GM20000 (cell line): ENCODE measurements around the gene DAGLA.

Experiments
- DNase-seq: peaks from one replicate; pipeline ENCODE4 v3.0.0; 2012; ENCODE audit warnings: low spot score
- TF ChIP-seq, protein P1 (sequence below): IDR thresholded peaks from 2 replicates; pipeline ENCODE4 v1.5.1; 2012; ENCODE audit warnings: mild to moderate bottlenecking, control low read depth; ENCODE audit errors: extremely low read depth, missing control alignments

The DAGLA gene

DNA sequence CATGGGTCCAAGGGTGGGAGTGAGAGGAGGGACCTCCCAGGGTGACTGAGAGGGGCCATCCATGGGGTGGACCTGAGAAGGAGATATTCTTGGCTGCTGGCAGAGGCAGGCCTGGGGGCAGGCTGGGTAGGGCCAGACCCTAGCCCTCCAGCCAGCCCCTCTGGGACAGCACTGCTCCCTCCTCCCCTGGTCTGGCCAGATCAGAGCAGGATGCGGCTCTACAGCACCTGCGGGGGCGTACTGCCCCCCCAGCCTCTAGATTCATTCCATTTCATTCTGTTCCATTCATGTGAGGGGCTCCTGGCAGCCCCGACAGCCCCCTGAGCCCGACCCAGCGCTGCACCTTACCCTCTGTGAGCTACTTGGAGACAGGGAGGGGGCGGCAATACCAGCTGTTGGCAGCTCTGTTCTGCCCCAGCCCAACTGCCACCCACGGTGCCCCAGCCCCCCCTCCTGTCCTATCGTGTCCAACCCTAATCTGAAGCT is 37.9 kb downstream of the DAGLA start:
- TF ChIP-seq, protein P1, sequence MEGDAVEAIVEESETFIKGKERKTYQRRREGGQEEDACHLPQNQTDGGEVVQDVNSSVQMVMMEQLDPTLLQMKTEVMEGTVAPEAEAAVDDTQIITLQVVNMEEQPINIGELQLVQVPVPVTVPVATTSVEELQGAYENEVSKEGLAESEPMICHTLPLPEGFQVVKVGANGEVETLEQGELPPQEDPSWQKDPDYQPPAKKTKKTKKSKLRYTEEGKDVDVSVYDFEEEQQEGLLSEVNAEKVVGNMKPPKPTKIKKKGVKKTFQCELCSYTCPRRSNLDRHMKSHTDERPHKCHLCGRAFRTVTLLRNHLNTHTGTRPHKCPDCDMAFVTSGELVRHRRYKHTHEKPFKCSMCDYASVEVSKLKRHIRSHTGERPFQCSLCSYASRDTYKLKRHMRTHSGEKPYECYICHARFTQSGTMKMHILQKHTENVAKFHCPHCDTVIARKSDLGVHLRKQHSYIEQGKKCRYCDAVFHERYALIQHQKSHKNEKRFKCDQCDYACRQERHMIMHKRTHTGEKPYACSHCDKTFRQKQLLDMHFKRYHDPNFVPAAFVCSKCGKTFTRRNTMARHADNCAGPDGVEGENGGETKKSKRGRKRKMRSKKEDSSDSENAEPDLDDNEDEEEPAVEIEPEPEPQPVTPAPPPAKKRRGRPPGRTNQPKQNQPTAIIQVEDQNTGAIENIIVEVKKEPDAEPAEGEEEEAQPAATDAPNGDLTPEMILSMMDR: no peak
- DNase-seq: no peak

DNA sequence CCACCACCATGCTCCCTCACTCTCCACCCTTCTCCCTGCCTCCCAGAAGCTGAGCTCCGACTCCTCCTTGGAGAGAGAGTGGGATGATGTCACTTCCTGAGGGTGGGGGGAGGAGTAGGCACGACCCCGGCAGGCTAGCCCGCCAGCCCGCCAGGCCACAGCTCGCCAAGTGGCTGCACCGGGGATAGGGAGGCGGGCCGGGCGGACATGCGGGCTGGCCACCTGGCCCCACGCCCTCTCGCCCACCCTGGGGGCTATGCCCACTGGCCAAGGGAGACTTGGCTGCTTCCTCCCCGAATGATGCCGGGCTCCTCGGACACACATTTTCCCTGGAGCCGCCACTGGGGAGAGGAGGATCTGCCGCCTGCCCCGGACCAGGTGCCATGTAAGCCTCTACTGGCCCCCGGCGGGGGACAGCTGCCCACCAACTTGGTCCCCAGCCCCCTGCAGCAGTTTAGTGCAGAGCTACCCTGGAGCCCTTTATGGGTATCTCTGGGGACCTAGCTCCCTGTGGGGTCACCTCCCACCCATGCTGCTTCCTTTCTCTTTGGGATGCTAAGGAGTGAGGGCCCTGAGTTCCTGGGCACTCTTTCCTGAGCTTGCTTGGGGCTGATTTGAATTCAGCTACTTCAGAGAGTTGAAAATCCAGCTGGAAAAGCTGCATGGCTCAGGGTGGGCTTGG is 38.6 kb downstream of the DAGLA start:
- TF ChIP-seq, protein P1: no peak
- DNase-seq: no peak

DNA sequence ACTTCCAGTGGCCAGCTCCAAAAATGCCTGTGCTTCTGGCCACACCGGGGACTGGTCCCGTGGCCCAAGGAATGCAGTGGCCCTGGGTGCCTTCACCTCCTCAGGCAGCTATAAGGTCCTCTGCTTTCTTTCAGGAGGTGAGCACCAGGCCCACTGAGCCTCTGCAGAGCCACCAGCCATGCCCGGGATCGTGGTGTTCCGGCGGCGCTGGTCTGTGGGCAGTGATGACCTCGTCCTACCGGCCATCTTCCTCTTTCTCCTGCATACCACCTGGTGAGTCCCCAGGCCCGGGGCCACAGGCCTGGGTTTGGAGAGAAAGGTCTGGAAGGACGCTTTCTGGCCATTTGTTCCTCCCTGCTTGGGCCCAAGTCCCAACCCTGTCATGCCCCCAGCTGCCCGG is 39.8 kb downstream of the DAGLA start:
- TF ChIP-seq, protein P1: no peak
- no peak for DNase-seq

DNA sequence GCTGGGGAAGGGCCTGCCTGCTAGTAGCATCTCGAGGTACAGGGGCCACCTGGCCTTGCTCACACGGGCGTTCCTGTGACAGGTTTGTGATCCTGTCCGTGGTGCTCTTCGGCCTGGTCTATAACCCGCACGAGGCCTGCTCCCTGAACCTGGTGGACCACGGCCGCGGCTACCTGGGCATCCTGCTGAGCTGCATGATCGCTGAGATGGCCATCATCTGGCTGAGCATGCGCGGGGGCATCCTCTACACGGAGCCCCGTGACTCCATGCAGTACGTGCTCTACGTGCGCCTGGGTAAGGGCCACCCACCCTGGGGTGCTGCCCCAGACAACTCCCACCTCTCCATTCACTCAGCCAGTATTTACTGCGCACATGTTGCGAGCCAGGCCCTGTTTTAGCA is 40.4 kb downstream of the DAGLA start:
- TF ChIP-seq, protein P1: no peak
- DNase-seq: no peak

DNA sequence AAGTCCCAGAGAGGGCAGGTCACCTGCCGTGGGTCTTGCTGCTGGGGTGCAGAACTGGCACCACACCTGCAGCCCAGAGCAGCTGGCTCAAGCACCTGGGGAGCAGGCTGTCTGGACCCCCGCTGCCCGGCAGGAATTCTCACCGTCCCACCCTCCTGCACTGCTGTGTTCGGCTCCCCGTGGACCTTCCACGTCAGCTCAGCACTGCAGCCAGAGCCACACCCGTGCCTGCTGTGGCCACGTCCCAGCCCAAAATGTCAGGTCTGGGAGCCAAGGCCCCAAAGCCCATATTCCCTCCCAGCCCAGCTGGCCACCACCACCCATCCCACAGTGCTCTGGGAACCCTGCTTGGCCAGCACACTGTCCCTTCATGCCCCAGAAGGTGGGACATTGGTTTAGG is 44.2 kb downstream of the DAGLA start:
- DNase-seq: no peak
- TF ChIP-seq, protein P1: no peak

DNA sequence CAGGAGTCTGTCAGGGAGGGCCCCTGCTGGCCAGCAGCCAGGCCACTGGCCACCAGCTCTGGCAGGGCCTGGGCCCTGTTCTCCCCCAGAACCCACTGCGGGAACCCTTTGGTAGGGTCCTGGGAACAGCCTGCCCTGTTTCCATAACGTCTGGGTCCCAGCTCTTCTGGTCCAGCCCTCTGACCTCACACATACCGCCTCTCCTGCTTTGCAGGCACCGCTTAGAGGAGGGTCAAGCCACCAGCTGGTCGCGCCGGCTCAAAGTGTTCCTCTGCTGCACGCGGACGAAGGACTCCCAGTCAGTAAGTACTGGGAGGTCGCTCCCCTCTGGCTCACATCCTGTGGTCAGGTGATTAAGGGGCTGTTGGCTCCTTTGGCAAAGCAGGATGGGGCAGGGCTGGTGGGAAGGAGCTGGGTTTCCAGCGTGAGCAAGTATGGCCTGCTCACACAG is 45.6 kb downstream of the DAGLA start:
- TF ChIP-seq, protein P1: no peak
- DNase-seq: no peak

DNA sequence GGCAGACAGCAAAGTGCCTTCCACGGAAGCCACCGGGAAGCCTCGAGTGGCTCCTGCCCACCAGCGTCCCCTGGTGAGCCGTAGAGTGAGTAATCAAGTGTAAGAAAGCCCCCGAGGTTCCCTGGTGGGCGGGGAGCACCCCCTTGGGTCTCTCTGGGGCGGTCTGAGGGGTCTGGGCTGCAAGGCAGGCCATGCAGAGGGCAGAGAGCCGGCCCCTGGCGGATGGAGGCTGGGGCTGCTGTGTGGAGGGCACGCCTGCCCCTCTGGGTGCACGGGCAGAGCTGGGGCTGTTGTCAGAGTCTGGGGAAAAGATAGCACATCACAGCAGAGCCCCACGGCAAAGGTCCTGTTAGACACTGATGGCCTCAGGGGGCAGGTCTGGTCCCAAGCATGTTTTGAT is 46.6 kb downstream of the DAGLA start:
- no peak for DNase-seq
- TF ChIP-seq, protein P1: no peak
